A673 (cell line): ENCODE measurements around the gene MYO5B. TPM values are rescaled to one million over a fixed set of nuclear protein-coding genes. Genes with fewer than 3 reads are reported as not detected.

Source experiments
- BruUV-seq: library from RNA; stranded (reverse); fragments of 400-500 nt; replicated peaks from 2 replicates; lab custom pipeline; 2021; lab: Mats Ljungman, UMichigan
- CTCF ChIA-PET: fragments of 300-600 bp; sonication (Branson Sonifier 250); formaldehyde crosslinking; loops from one replicate; lab custom pipeline; 2022; ENCODE audit warnings: antibody characterized with exemption; lab: Charles Lee
- POLR2A ChIA-PET: fragments of 300-600 bp; sonication (Branson Sonifier 250); formaldehyde crosslinking; loops from one replicate; lab custom pipeline; 2022; ENCODE audit warnings: antibody characterized with exemption; ENCODE audit not compliant: low non-redundant PET; lab: Charles Lee
- DNase-seq: peaks from one replicate; pipeline ENCODE4 v3.0.0-alpha.2; 2015; ENCODE audit warnings: low spot score
- H3K27ac ChIP-seq: fragments of 200-600 bp; sonication (generic); 2 replicates; pipeline ENCODE4 v1.5.1; 2016; ENCODE audit warnings: mixed run types, low read depth, mild to moderate bottlenecking, mixed read lengths, antibody characterized with exemption, low read length; ENCODE audit not compliant: poor library complexity, severe bottlenecking
- H3K27me3 ChIP-seq: fragments of 200-600 bp; sonication (generic); replicated peaks from 2 replicates; pipeline ENCODE4 v1.6.1; 2017; ENCODE audit warnings: mixed run types, low read depth, mild to moderate bottlenecking, mixed read lengths, antibody characterized with exemption, low read length; ENCODE audit not compliant: insufficient read depth, poor library complexity
- H3K36me3 ChIP-seq: fragments of 200-600 bp; sonication (generic); 2 replicates; pipeline ENCODE4 v1.6.1; 2016; ENCODE audit warnings: mixed run types, mild to moderate bottlenecking, mixed read lengths, antibody characterized with exemption, low read length; ENCODE audit not compliant: insufficient read depth, poor library complexity, severe bottlenecking
- H3K4me1 ChIP-seq: fragments of 200-600 bp; sonication (generic); 2 replicates; pipeline ENCODE4 v1.6.1; 2017; ENCODE audit warnings: mixed run types, mild to moderate bottlenecking, mixed read lengths, antibody characterized with exemption, low read length; ENCODE audit not compliant: insufficient read depth, poor library complexity, severe bottlenecking
- H3K4me3 ChIP-seq: fragments of 200-600 bp; sonication (generic); 2 replicates; pipeline ENCODE4 v1.5.1; 2016; ENCODE audit warnings: low read depth, mixed run types, mild to moderate bottlenecking, mixed read lengths, low read length; ENCODE audit not compliant: poor library complexity, severe bottlenecking
- H3K9me3 ChIP-seq: fragments of 200-600 bp; sonication (generic); 2 replicates; pipeline ENCODE4 v1.6.1; 2016; ENCODE audit warnings: mixed run types, low read depth, mild to moderate bottlenecking, mixed read lengths, antibody characterized with exemption, low read length; ENCODE audit not compliant: poor library complexity, severe bottlenecking
- EZH2 ChIP-seq: fragments of 200-600 bp; sonication (generic); IDR thresholded peaks from 2 replicates; pipeline ENCODE4 v1.6.1; 2017; ENCODE audit warnings: borderline replicate concordance, low read depth, mild to moderate bottlenecking, mixed read lengths, antibody characterized with exemption, low read length; ENCODE audit not compliant: poor library complexity, severe bottlenecking
- intact Hi-C: fragments of 100-400 bp; cut with micrococcal nuclease; formaldehyde crosslinking; loops from one replicate; pipeline ENCODE4 v1.10.0; 2022; ENCODE audit not compliant: unreplicated experiment
- total RNA-seq: library from RNA; stranded (reverse); gene quantifications from 2 replicates; pipeline ENCODE4 v1.2.3, GENCODE V29; 2021
- TF ChIP-seq, protein P1 (sequence below): fragments of 300-800, 200-600 bp; sonication (generic); conservative IDR thresholded peaks from 2 replicates; pipeline ENCODE4 v1.5.1; 2017; ENCODE audit warnings: low read depth, mild to moderate bottlenecking, antibody characterized with exemption, low read length, moderate library complexity, mixed read lengths

Gene MYO5B
- total RNA-seq, 1 experiment from 2014 or later = 0.30 TPM

DNA sequence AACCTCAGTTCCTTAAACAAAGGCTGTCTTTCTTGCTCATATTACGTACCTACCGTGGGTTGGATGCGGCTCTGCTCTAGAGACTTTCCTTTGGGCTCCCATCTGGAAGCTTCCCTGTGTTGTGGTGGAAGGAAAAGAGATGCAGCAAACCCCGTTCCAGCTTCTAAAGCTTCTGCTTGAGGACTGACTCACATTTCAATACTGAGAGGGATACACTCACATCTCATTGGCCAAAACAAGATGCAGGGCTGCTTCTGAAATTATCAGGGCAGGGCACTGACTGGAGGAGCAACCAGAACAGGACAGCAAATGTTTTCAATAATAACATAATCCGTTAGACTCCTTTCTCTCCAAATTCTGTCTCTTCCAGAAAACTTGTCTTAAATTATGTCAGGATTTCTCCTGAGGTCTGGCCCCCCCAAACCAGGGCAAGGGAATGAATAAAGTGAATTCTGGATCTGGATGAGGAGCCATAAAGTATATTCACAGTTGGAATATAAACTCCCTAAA, 4.5 kb upstream of the MYO5B start:
- peaks cover 96% of the 10 kb centered on the region for H3K27me3 ChIP-seq
- H3K27ac ChIP-seq = no peak overlapping the region
- ChIA-PET CTCF (no interaction called here), POLR2A (no interaction called here)
- no peak for DNase-seq
- no TSS peak for BruUV-seq
- TF ChIP-seq, protein P1, sequence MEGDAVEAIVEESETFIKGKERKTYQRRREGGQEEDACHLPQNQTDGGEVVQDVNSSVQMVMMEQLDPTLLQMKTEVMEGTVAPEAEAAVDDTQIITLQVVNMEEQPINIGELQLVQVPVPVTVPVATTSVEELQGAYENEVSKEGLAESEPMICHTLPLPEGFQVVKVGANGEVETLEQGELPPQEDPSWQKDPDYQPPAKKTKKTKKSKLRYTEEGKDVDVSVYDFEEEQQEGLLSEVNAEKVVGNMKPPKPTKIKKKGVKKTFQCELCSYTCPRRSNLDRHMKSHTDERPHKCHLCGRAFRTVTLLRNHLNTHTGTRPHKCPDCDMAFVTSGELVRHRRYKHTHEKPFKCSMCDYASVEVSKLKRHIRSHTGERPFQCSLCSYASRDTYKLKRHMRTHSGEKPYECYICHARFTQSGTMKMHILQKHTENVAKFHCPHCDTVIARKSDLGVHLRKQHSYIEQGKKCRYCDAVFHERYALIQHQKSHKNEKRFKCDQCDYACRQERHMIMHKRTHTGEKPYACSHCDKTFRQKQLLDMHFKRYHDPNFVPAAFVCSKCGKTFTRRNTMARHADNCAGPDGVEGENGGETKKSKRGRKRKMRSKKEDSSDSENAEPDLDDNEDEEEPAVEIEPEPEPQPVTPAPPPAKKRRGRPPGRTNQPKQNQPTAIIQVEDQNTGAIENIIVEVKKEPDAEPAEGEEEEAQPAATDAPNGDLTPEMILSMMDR = no peak
- no peak for TF ChIP-seq EZH2
- intact Hi-C loops = no loop called here
- no peaks in the 10 kb centered on the region for H3K4me1 ChIP-seq
- H3K4me3 ChIP-seq = no peak overlapping the region
- no peaks in the 10 kb centered on the region for H3K36me3 ChIP-seq
- no peaks in the 10 kb centered on the region for H3K9me3 ChIP-seq

DNA sequence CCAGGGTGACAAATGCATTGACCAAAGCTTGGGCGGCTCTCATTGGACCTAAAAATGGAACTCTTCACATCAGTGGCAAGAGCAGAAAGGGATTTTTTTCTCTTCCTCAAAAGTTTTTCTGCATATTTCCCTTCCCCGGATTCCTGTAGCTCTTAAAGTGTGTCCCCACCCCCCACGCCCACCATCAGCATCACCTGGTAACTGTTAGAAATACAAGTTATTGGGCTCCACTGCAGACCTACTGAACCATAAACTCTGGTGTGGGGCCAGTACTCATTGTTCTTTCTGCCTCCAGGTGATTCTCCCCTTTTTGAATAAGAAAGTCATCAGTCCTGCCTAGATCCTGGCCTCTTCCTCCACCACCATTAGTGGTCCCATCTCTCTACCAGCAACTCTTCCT, 1.3 kb upstream of the MYO5B start:
- H3K9me3 ChIP-seq = no peaks in the 10 kb centered on the region
- no peak for DNase-seq
- intact Hi-C loops = no loop called here
- no peak overlapping the region for H3K27ac ChIP-seq
- H3K27me3 ChIP-seq = peaks cover 96% of the 10 kb centered on the region
- ChIA-PET POLR2A (no interaction called here), CTCF (interaction anchor here (0.7 kb wide), 1 partner anchor 211 kb away, joined by 4 read pairs; no protein-coding TSS in a partner anchor)
- no peak for TF ChIP-seq EZH2
- TF ChIP-seq, protein P1 = no peak
- no peaks in the 10 kb centered on the region for H3K36me3 ChIP-seq
- H3K4me3 ChIP-seq = no peak overlapping the region
- no peaks in the 10 kb centered on the region for H3K4me1 ChIP-seq
- BruUV-seq = no TSS peak

DNA sequence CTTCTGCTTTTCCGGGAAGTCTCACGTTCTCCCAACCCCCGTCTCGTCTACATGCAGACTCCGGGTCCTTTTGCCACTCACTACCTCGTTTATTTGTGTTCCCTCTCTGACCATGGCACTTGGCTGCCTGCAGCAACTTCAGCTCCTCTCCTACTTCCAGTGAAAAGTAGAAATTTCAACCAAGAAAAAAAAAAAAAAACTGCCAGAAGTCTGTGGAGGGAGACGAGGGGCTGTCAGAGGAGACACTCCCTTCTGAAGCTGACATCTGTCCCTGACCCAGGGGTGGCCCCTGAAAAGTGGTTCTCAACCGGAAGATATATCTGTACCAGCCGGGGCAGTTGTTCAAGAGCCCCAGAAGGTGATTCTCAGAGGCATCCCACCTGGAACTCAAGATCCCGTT, 742 bp upstream of the MYO5B start:
- DNase-seq = no peak
- BruUV-seq = no TSS peak
- Histone ChIP-seq H3K4me3 (no peak overlapping the region), H3K4me1 (no peaks in the 10 kb centered on the region), H3K9me3 (no peaks in the 10 kb centered on the region), H3K36me3 (no peaks in the 10 kb centered on the region), H3K27ac (no peak overlapping the region), H3K27me3 (peaks cover 96% of the 10 kb centered on the region)
- TF ChIP-seq, protein P1 = no peak
- TF ChIP-seq EZH2 = peak; percentile 61
- POLR2A ChIA-PET = no interaction called here
- CTCF ChIA-PET = interaction anchor here (0.6 to 0.7 kb wide), 4 partner anchors 19 to 211 kb away, joined by 3 to 8 read pairs (median 4); no protein-coding TSS in a partner anchor
- intact Hi-C loops = no loop called here
